Raji (cell line): ENCODE results near the gene CHST7.

ENCODE experiments used
- POLR2A ChIP-seq: IDR thresholded peaks from 2 replicates; pipeline ENCODE4 v1.6.1; 2011; ENCODE audit warnings: low read depth, low read length, control low read depth; ENCODE audit not compliant: insufficient read depth

Gene CHST7

GRCh38 chrX:46572340-46572936 lies 1.1 kb upstream of the CHST7 start:
- TF ChIP-seq POLR2A, result no peak

GRCh38 chrX:46573892-46574773 lies 568 bp downstream of the CHST7 start:
- TF ChIP-seq POLR2A, result no peak

GRCh38 chrX:46574774-46575381 lies 1.3 kb downstream of the CHST7 start:
- TF ChIP-seq POLR2A, result no peak

GRCh38 chrX:46575586-46575985 lies 2.0 kb downstream of the CHST7 start:
- TF ChIP-seq POLR2A, result no peak

GRCh38 chrX:46575991-46576392 lies 2.4 kb downstream of the CHST7 start:
- TF ChIP-seq POLR2A, result no peak

- no peak for TF ChIP-seq POLR2A
These were observed 2.9 kb downstream of the CHST7 start for GRCh38 chrX:46576458-46576857.

GRCh38 chrX:46577221-46578005 lies 3.8 kb downstream of the CHST7 start:
- no peak for TF ChIP-seq POLR2A

- no peak for TF ChIP-seq POLR2A
These were observed 5.7 kb downstream of the CHST7 start for GRCh38 chrX:46579250-46579649.

GRCh38 chrX:46580613-46581012 lies 7.0 kb downstream of the CHST7 start:
- no peak for TF ChIP-seq POLR2A

GRCh38 chrX:46582325-46582724 lies 8.8 kb downstream of the CHST7 start:
- no peak for TF ChIP-seq POLR2A

- no peak for TF ChIP-seq POLR2A
These were observed 9.4 kb downstream of the CHST7 start for GRCh38 chrX:46582966-46583365.

GRCh38 chrX:46584736-46585135 lies 11.2 kb downstream of the CHST7 start:
- TF ChIP-seq POLR2A, result no peak

- no peak for TF ChIP-seq POLR2A
These were observed 13.6 kb downstream of the CHST7 start for GRCh38 chrX:46587158-46587557.

- TF ChIP-seq POLR2A, result no peak
These were observed 14.2 kb downstream of the CHST7 start for GRCh38 chrX:46587753-46588171.

- TF ChIP-seq POLR2A, result no peak
These were observed 14.7 kb downstream of the CHST7 start for GRCh38 chrX:46588263-46588662.
